Measurements from ENCODE around the gene PTPRT.

Gene PTPRT

DNA sequence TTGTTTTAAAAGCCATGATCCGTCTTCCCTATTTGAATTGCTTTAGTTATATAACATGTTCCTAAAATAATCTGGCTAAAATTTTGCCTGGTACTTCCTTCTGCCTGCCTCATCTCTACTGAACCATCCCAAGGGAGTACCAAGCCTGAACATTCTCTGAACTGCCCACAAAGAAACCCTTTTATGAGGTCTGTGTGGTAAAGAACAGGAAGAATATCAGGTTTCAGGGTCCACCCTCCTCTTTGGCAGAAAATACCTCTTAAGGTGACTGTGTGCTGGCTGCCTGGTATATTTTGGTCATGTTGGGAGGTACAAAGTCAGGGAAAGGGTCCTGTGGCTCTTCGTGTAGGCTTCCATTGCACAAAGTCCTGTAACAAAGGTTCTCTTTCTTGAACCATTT lies 997.4 kb downstream of the PTPRT start:
- Histone ChIP-seq H3K27ac (no peak overlapping the region), H3K9ac (ENCODE audit: insufficient read length) (no peak overlapping the region), H3K9me3 (ENCODE audit: low read depth, low read length) (no peaks in the 10 kb centered on the region), H3K4me3 (no peak overlapping the region), H3K36me3 (ENCODE audit: insufficient read depth, low read length) (no peaks in the 10 kb centered on the region)
- TF ChIP-seq FOXP2 (optimal IDR thresholded peaks at IDR 0.05; ENCODE audit: control extremely low read depth, extremely low read length, insufficient read depth): no peak
- TF ChIP-seq EZH2 (IDR thresholded peaks at IDR 0.05): no peak
- TF ChIP-seq POLR2AphosphoS5 (IDR thresholded peaks at IDR 0.05; ENCODE audit: borderline replicate concordance, low read depth, low read length): no peak
- DNase-seq (ENCODE audit: low read depth, low spot score): no peak

DNA sequence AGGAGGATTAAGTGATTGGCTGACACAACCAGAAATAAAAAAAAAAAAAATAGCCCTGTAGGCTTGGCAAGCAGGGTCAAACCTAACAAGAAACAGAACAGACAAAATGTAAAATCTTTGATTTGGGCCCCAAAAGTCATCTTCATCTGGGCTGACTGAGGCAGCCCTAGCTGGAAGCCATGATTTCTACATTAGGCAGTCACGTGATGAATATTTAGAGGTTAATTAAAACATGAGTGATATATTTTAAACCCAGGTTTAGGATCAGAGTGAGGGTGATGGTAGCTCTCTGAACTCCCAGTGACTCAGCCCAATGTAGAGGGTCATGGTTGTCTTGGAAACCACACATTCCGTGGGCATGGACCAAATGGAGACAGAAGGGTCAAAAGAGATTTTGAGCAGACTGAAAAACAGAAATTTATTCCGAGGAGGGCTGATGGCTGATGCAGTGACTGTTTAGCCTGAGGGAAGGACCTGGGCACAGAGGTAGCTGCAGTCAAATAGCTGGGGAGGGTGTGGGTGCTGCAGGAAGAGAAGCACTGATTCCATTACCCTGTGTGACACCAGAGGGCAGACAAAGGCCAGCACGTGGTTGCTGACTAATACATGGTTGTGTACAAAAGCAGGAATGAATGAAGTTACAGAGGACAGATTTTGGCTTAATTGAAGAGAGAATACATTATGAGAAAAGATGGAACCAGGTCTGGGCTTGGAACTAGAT lies 998.4 kb downstream of the PTPRT start:
- H3K9ac ChIP-seq (ENCODE audit: insufficient read length): no peak overlapping the region
- H3K27ac ChIP-seq: no peak overlapping the region
- no peaks in the 10 kb centered on the region for H3K36me3 ChIP-seq (ENCODE audit: insufficient read depth, low read length)
- no peak for DNase-seq (ENCODE audit: low read depth, low spot score)
- H3K4me3 ChIP-seq: no peak overlapping the region
- TF ChIP-seq EZH2 (IDR thresholded peaks at IDR 0.05): no peak
- no peak for TF ChIP-seq POLR2AphosphoS5 (IDR thresholded peaks at IDR 0.05; ENCODE audit: borderline replicate concordance, low read depth, low read length)
- TF ChIP-seq FOXP2 (optimal IDR thresholded peaks at IDR 0.05; ENCODE audit: control extremely low read depth, extremely low read length, insufficient read depth): no peak
- H3K9me3 ChIP-seq (ENCODE audit: low read depth, low read length): no peaks in the 10 kb centered on the region

DNA sequence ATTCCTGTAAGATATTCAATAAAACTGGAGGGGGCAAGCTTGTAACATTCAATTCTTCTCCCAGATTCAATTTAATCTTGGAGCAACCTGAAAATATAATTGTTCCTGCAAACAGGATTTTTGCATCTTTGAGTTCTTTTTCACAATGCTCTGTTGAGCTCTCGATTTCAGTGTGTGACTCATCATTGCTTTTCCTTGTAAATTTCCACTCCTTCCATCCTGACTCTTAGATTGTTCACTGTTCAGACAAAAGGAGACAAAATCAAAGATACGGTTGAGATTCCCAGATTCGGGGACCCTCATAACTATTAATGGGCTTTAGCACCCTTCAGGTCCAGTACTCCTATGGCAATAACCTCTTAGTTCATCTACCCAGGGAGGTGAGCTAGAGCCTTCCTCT lies 999.6 kb downstream of the PTPRT start:
- Histone ChIP-seq H3K9me3 (ENCODE audit: low read depth, low read length) (no peaks in the 10 kb centered on the region), H3K4me3 (no peak overlapping the region), H3K27ac (no peak overlapping the region)

DNA sequence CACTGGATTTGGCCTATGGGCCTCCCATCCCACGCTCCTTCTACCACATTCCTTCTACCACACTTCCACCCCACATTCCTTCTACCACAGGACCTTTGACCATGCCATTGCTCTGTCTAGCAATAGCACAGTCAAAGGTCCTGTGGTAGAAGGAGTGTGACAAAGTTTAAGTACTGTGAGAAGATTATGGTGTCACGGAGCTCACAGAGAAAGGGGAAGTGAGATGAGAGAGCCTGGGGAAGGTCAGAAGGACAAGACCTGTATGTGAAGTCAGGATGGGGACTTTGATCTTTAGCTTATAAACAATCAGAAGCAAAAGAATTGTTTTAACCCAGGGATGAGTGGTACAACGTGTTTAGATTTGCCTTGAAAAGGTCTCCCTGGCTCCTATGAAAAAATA lies 1003.4 kb downstream of the PTPRT start:
- Histone ChIP-seq H3K9me3 (ENCODE audit: low read depth, low read length) (no peaks in the 10 kb centered on the region), H3K27ac (no peak overlapping the region), H3K9ac (ENCODE audit: insufficient read length) (no peak overlapping the region), H3K4me3 (no peak overlapping the region), H3K36me3 (ENCODE audit: insufficient read depth, low read length) (no peaks in the 10 kb centered on the region)
- TF ChIP-seq POLR2AphosphoS5 (IDR thresholded peaks at IDR 0.05; ENCODE audit: borderline replicate concordance, low read depth, low read length) (no peak), FOXP2 (optimal IDR thresholded peaks at IDR 0.05; ENCODE audit: control extremely low read depth, extremely low read length, insufficient read depth) (no peak), EZH2 (IDR thresholded peaks at IDR 0.05) (no peak)
- DNase-seq (ENCODE audit: low read depth, low spot score): no peak

More for the DNA sequence above, 999.6 kb downstream of the PTPRT start:
- Histone ChIP-seq H3K36me3 (ENCODE audit: insufficient read depth, low read length) (no peaks in the 10 kb centered on the region), H3K9ac (ENCODE audit: insufficient read length) (no peak overlapping the region)
- DNase-seq (ENCODE audit: low read depth, low spot score): no peak
- TF ChIP-seq EZH2 (IDR thresholded peaks at IDR 0.05): no peak
- TF ChIP-seq FOXP2 (optimal IDR thresholded peaks at IDR 0.05; ENCODE audit: control extremely low read depth, extremely low read length, insufficient read depth): no peak
- no peak for TF ChIP-seq POLR2AphosphoS5 (IDR thresholded peaks at IDR 0.05; ENCODE audit: borderline replicate concordance, low read depth, low read length)

DNA sequence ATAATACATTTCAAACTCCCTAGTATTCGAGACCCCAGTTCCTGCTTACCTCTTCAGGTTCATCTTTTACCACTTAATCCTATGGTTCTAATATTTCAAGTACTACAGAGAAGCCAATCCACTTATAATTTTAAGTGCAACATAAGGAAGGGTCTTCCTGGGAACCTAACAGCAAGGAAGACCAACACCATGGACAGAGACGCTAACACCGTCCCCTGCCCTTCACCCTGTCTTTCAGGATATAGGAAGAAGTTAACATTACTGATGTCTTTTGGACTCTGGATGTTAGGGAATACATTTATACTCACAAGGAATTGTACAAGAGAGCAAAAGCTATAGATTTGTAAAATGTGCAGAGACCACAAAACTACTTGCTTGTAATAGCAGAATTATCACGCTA lies 1006.6 kb downstream of the PTPRT start:
- Histone ChIP-seq H3K4me3 (no peak overlapping the region), H3K9me3 (ENCODE audit: low read depth, low read length) (no peaks in the 10 kb centered on the region), H3K9ac (ENCODE audit: insufficient read length) (no peak overlapping the region), H3K27ac (no peak overlapping the region), H3K36me3 (ENCODE audit: insufficient read depth, low read length) (no peaks in the 10 kb centered on the region)
- no peak for TF ChIP-seq EZH2 (IDR thresholded peaks at IDR 0.05)
- no peak for TF ChIP-seq POLR2AphosphoS5 (IDR thresholded peaks at IDR 0.05; ENCODE audit: borderline replicate concordance, low read depth, low read length)
- TF ChIP-seq FOXP2 (optimal IDR thresholded peaks at IDR 0.05; ENCODE audit: control extremely low read depth, extremely low read length, insufficient read depth): no peak
- DNase-seq (ENCODE audit: low read depth, low spot score): no peak

DNA sequence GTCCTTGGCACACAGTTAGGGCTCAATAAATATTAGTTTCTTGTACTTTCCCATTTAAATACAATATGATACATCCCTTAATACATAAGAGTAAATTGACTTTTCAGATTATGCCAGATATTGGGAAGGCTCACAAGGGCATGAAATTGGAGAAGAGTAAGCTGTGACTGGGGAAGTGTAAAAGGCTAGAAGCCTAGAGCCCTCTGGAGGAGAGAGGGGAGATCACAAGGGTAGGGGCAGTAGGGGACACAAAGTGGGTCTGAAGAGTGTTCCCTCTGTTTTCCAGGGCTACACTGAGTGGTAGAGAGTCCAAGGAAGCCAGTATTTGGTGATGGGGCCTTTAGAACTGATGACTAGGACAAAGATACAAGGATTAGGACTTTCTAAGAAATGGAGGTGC lies 1008.6 kb downstream of the PTPRT start:
- TF ChIP-seq POLR2AphosphoS5 (IDR thresholded peaks at IDR 0.05; ENCODE audit: borderline replicate concordance, low read depth, low read length): no peak
- no peak for TF ChIP-seq EZH2 (IDR thresholded peaks at IDR 0.05)
- TF ChIP-seq FOXP2 (optimal IDR thresholded peaks at IDR 0.05; ENCODE audit: control extremely low read depth, extremely low read length, insufficient read depth): no peak
- no peak for DNase-seq (ENCODE audit: low read depth, low spot score)
- Histone ChIP-seq H3K36me3 (ENCODE audit: insufficient read depth, low read length) (no peaks in the 10 kb centered on the region), H3K27ac (no peak overlapping the region), H3K9ac (ENCODE audit: insufficient read length) (no peak overlapping the region), H3K4me3 (no peak overlapping the region), H3K9me3 (ENCODE audit: low read depth, low read length) (no peaks in the 10 kb centered on the region)

DNA sequence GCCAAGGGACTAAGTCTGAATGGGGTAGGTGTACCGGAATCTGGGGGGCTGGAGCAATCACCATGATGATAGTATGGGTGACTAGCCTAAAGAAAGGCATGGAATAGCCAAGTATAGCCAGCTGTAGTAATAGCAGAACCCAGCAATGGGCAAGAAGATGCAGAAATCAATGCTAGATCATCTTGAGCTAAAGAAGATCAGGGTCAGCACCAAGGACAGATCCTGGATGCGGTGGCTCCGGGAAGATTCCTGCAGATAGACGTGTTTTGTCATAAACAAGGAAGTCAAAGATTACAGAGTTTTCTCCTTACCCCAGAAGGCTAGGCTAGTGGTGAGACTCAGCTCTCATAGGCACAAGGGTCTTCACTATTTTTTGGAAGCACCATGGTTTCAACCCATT lies 1009.9 kb downstream of the PTPRT start:
- no peak for TF ChIP-seq EZH2 (IDR thresholded peaks at IDR 0.05)
- TF ChIP-seq FOXP2 (optimal IDR thresholded peaks at IDR 0.05; ENCODE audit: control extremely low read depth, extremely low read length, insufficient read depth): no peak
- no peak for TF ChIP-seq POLR2AphosphoS5 (IDR thresholded peaks at IDR 0.05; ENCODE audit: borderline replicate concordance, low read depth, low read length)
- no peaks in the 10 kb centered on the region for H3K9me3 ChIP-seq (ENCODE audit: low read depth, low read length)
- no peaks in the 10 kb centered on the region for H3K36me3 ChIP-seq (ENCODE audit: insufficient read depth, low read length)
- H3K27ac ChIP-seq: no peak overlapping the region
- peak; percentile 10 for DNase-seq (ENCODE audit: low read depth, low spot score)
- H3K4me3 ChIP-seq: no peak overlapping the region
- no peak overlapping the region for H3K9ac ChIP-seq (ENCODE audit: insufficient read length)

DNA sequence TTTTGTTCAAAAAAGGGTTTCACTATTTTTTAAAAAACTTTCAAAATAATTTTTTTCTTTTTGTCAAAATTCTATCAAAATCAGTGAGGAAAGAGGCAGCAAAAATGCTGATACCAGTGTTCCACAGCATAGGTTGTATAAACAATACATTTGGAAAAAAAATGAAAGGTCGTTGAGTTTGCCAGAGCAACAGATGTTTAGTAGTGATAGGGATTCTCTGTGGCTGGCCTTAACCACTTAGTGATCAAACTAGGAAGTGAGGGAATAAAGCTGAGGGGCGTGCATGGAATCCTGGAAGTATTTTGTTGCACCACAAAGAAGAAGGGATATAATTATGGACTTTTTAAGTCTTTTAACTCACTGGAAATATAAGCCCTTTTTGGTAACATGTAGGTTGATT lies 1016.3 kb downstream of the PTPRT start:
- Histone ChIP-seq H3K27ac (no peak overlapping the region), H3K9me3 (ENCODE audit: low read depth, low read length) (no peaks in the 10 kb centered on the region), H3K9ac (ENCODE audit: insufficient read length) (no peak overlapping the region), H3K36me3 (ENCODE audit: insufficient read depth, low read length) (no peaks in the 10 kb centered on the region), H3K4me3 (no peak overlapping the region)
- no peak for DNase-seq (ENCODE audit: low read depth, low spot score)
- no peak for TF ChIP-seq FOXP2 (optimal IDR thresholded peaks at IDR 0.05; ENCODE audit: control extremely low read depth, extremely low read length, insufficient read depth)
- no peak for TF ChIP-seq POLR2AphosphoS5 (IDR thresholded peaks at IDR 0.05; ENCODE audit: borderline replicate concordance, low read depth, low read length)
- no peak for TF ChIP-seq EZH2 (IDR thresholded peaks at IDR 0.05)
